ENCODE measurements around the gene GNB5.
"Not testable (repeated sequence)": the region's sequence is repeated elsewhere in the genome, so short reads cannot be mapped to it uniquely, and the experiment has no call there.

The GNB5 gene

GRCh38 chr15:52204657-52205056 lies 13.5 kb upstream of the GNB5 start:
- no peak for DNase-seq

DNA sequence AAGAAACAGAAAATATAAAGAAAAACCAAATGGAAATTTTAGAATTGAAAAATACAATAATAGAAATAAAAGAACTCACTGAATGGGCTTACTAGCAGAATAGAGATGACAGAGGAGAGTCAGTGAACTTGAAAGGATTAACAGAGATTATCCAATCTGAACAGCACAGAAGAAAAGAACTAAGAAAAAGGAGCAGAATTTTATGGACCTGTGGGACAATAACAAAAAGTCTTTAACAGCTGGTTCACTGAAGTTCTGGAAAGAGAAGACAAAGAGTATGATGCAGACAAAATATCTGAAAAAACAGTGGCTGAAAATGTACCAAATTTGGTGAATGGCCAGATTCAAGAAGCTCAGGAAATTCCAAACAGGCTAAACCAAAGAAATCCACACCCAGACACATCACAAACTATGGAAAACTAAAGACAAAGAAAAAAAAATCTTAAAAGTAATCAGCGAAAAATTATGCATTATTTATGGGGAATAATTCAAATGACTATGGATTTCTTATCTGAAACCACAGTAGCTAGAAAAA lies 9.7 kb upstream of the GNB5 start:
- no peak for DNase-seq

DNA sequence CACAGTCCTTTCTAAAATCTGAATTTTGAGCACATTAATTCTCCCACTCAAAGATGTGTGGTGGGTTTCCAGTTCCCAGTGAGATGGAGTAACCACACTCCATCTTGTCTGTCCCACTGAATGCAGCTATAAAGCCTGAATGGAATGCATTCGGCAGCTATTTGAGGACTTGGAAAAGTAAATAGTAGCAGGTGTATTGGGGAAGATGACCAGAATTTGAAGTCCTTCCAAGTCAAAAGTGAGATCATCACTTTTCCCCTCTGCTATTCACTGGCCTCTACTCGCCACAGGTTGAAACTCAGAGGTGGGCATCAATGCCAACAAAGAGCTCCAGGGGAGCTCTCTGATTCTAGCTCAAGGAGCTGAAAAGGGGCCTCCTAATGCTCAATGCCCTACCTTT lies 8.1 kb upstream of the GNB5 start:
- no peak for DNase-seq

GRCh38 chr15:52196891-52197290 lies 5.7 kb upstream of the GNB5 start:
- DNase-seq: no peak

- no peak for DNase-seq
These were observed 2.6 kb upstream of the GNB5 start for GRCh38 chr15:52193791-52194190.

GRCh38 chr15:52193321-52193720 lies 2.1 kb upstream of the GNB5 start:
- no peak for DNase-seq

DNA sequence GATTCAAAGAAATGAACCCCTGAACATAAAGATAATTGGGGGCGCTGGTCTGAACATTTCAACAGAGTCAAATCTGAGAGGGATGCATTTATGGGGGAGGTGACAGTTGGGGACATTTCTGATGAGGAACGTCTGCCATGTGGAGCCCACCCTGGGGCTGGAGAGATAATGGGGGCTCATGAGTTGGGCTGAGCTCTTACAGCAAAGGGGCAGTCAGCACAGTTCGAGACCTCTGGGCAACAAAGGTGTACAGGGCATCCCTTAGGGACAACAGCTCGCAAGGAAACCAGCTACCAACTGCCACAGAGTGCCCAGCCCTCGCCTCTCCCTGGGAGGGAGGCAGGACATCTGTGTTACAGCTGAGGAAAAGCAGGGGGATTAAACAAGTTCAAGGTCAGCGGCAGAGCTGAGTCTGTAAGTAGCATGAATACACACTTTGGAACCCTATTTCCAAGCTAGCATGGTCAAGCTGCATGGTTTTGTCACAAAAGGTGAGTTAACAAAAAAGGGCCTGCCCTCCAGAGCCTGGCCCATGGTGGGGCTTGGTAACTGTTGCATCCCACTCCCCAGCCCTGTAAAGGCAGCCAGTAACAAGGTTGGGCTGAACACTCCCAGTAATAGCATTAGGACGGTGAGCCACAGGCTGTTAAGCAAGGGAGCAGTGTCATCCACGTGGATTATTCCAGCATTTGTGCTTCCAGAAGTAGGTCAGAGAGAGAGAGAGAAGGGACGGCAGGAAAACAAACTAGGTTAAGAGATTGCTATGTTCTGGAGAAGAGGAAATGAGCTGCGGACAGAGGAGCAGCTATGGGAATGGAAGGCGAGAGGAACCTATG lies 4.3 kb downstream of the GNB5 start:
- DNase-seq: no peak

DNA sequence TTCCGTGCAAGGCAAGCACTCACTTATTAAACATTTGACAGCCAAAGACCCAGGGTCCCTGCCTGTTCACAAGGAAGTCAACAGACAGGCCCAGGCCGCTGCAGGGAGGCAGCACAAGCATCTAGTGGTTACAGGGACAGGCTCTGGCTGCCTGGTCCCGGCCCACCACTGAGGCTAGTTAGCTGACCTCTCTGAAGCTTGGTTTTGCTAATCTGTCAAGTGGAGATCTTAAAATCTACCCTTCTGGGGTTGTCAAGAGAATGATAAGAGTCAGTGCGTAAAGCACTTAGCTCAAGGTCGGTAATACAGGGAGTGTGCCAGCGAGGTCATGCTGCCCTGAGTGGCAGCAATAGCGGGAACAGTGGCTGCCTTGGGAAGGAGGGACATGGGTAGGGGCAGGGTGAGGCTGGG lies 6.0 kb downstream of the GNB5 start:
- no peak for DNase-seq

DNA sequence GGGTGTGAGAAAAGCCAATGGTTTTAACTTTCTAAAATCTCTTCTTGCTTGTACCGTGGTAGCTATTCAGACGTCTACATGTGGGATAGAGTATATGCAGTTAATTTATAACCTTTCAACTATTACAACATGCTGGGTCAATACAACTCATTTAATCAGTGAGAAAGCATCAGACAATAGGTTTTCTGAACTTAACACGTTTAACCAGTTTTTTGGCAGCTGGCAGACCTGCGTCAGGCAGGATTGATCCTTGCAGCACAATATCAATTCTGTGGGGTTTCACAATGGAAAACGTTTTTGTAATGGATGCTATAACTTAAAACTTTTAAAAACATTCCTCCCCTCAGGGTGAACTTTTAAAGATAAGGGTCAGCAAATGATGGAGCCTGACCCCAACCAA lies 6.5 kb downstream of the GNB5 start:
- no peak for DNase-seq

- no peak for DNase-seq
These were observed 7.5 kb downstream of the GNB5 start for GRCh38 chr15:52183562-52184173.

DNA sequence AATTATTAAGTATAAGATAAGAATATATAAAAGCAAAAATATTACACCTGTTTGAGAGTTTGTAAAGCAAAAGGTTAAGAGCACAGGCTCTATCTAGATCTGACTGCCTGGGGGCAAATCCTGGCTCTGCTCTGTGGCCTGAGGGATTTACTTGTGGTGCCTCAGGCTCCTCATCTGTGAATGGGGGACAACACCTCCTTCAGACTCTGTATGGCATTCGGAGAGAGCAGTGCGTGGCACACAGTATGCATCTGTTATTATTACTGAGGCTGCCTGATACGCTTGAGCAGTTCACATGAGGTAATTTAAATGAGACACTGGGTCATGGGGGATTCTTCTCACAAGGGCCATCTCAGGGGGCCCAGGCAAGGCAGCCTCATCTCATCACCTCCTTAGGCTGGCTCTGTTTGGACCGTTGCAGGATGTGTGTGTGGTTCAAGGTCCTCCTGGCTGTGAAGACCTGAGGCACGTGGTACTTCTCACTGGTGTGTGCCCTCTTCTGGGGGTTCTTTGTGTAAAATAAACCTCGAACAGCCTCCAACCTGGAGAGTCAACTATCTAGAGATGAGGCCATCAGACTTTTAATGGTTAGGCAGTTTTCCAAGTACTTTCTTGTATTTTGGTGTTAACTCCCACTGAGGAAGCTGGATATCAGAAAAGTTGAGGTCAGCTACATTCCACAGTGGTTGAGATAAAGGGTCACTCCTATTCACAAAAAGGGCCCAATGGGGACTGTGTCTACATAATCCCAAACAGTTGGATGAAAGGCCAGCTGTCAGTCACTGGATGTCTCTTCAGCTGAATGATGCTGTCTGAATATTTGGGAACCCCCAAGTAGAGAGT lies 9.0 kb downstream of the GNB5 start:
- DNase-seq: no peak

DNA sequence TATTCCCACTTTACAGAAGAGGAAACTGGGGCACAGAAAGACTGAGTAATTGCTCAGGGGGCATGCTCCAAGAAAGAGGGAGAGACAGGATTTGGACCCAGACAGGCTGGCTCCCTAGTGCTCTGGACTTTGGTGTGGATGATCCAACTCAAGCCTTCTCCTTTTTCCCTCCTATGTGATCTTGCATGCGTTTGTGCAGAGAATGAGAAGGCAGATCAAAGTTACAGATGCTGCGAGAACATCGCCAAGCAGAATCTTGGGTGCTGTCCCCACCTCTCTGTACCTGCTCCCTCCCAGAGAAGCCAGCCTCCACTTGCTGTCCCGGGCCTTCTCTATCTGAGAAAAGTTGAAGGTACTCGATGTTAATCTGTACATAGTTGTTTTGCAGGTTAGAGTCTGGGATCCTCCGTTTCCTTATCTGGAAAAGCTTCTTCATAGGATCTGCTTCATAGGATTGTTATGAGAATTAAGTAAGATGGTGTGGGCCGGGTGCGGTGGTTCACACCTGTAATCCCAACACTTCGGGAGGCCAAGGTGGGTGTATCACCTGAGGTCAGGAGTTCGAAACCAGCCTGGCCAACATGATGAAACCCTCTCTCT lies 10.2 kb downstream of the GNB5 start:
- DNase-seq: no peak

GRCh38 chr15:52180196-52180835 lies 10.9 kb downstream of the GNB5 start:
- no peak for DNase-seq

- DNase-seq: peak; percentile 54
These were observed 11.7 kb downstream of the GNB5 start for GRCh38 chr15:52179278-52180195.

- DNase-seq: no peak
These were observed 12.4 kb downstream of the GNB5 start for GRCh38 chr15:52178765-52179164.

DNA sequence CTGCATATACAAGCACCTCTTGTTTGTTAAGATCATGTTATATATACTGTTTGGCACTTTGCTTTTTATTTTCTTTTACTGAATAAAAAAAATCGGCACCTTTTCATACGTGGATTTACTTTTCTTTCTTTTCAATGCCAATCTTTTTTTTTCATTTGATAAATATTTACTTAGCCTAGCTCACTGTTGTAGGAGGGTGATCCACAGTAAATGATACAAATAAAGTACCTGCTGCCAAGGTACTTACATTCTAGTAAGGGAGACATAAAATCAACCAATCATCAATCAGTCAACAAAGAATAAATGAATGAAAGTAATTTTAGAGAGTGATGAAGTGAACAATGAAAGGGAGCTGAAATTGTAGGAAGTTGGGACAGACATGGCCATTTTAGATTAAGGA lies 18.3 kb downstream of the GNB5 start:
- DNase-seq: no peak

GRCh38 chr15:52171807-52172206 lies 19.4 kb downstream of the GNB5 start:
- DNase-seq: no peak

DNA sequence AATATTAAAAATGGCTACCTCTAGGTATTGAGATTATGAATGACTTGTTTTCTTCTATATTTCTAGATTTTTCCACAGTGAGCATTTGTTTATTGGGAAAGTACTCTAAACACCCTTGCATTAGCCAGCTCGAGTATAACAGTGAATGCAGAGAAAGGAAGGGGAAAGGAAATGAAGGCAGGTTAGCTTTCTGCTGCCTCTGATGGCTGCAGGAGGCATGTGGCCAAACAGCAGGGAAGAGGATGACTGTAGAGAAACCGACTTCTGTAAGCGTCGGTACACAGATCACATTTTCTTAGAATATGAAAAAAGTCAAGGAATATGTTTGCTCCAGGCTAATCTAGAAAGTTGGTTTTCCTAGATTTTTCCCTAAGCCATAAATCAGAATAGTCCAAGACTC lies 19.8 kb downstream of the GNB5 start:
- no peak for DNase-seq

GRCh38 chr15:52170199-52170598 lies 21.0 kb downstream of the GNB5 start:
- DNase-seq: not testable (repeated sequence)

DNA sequence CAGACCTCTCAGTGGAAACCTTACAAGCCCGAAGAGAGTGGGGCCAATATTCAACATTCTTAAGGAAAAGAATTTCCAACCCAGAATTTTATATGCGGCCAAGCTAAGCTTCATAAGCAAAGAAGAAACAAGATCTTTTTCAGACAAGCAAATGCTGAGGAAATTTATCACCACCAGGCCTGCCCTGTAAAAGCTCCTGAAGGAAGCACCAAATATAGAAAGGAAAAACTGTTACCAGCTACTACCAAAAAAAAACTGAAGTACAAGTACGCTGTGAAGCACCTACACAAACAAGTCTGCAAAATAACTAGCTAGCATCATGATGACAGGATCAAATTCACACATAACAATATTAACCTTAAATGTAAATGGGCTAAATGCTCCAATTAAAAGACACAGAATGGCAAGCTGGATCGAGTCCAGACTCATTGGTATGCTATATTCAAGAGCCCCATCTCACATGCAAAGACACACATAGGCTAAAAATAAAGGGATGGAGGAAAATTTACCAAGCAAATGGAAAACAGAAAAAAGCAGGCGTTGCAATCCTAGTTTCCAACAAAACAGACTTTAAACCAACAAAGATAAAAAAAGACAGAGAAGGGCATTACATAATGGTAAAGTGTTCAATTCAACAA lies 25.6 kb downstream of the GNB5 start:
- DNase-seq: not testable (repeated sequence)
